Choroid plexus epithelial cell (primary cell): ENCODE results near the gene TSC22D2.

Source experiments
- DNase-seq: peaks from one replicate; pipeline ENCODE4 v3.0.0-alpha.2; 2010; ENCODE audit warnings: low read depth
- H3K4me3 ChIP-seq: 2 replicates; pipeline ENCODE4 v1.5.1; 2011; ENCODE audit warnings: low read depth, mild to moderate bottlenecking, control low read depth, low read length, moderate library complexity
- CTCF ChIP-seq: conservative IDR thresholded peaks from 2 replicates; pipeline ENCODE4 v1.5.1; 2011; ENCODE audit warnings: low read depth, mild to moderate bottlenecking, control low read depth, inconsistent platforms, low read length, moderate library complexity

Gene TSC22D2

DNA sequence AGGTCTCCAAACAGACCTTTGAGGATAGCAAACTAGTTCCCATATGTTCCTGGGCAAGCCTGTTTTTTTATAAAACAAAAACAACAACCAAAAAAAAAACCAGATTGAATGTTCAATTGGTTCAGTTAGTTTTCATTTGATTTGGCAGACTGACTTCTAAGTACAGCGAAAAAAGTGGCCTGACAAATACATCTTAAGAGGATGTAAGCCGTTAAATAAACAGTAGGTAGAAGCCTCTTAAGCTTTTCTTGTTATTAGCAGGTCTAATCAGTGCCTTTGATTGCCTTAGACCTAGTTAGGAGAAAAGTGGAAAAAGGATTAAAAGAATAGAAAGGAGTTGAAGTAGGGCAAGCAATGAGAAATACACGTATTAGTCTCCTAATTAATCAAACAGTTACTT, 13.2 kb downstream of the TSC22D2 start:
- H3K4me3 ChIP-seq = no peak overlapping the region
- TF ChIP-seq CTCF = no peak
- no peak for DNase-seq

DNA sequence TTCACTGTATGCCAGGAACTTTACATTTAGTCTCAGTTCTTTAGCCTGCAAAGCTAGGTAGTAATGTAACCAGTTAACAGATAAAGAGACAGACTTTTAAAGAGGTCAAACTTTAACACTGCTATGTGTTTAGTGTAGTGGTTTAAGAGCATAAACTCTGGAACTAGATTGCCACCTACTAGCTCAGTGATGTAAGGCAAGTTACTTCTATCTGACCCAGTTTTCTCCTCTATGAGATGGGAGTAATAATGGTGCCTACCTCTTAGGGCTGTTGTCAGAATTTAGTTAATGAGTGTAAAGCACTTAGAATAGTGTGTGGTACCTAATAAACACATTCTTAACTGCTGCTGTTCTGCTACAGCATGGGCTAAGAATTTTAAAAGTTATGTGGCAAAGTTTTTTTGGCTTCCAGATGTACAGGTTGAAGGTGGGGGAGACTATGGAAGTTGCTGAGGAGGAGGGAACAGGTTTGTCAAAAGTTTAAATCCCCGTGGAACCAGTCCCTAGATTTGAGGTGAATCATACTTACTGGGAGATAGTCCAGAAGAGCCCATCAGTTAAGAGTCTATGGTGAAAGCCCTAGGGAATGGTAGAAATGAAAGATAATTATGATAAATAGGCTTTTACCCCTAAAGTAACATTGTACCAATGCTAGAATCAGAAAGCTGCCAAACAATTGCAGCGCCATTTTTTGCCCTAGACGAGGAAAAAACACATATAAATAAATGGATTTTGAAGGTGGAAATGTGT, 13.9 kb downstream of the TSC22D2 start:
- peak; percentile 41 for DNase-seq
- H3K4me3 ChIP-seq = no peak overlapping the region
- TF ChIP-seq CTCF = no peak

DNA sequence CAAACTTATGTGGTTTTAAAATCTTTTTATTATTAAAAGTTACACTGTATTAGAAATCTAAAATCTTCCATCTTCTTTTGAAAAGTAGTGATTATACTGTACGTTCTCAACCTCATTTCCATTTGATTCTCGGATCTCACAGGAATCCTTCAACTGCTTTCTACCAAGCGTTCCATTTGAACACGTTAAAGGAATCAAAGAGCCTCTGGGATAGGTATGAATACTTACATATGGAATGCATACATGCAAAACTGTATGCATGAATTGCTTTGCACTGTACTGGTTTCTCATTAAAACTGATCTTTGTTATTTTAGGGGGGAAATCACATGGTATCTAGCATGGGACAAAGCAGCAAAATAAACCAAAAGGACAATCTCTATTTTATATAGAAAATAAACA, 14.8 kb downstream of the TSC22D2 start:
- TF ChIP-seq CTCF = no peak
- H3K4me3 ChIP-seq = no peak overlapping the region
- DNase-seq = no peak

DNA sequence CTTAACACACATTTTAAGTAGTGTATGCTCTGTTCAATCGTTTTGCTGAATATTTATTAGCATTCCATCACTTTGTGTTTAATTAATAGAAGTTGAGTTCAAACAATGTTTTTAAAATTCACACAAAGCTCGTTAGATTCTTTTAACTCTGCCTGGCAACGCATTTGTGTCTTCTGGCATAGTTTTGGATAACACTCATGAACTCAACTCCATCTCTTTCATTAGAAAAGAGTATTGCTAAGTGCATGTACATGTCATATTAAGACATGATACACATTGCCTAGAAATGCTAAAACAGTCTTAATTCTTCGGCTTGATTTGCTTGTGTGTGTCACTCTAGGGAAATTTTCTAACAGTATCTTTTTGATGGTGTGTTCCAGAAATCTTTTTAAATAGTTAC, 15.7 kb downstream of the TSC22D2 start:
- no peak for TF ChIP-seq CTCF
- H3K4me3 ChIP-seq = no peak overlapping the region
- no peak for DNase-seq

- DNase-seq = no peak
- no peak for TF ChIP-seq CTCF
- H3K4me3 ChIP-seq = no peak overlapping the region
Measured at GRCh38 chr3:150426292-150426691, 18.2 kb downstream of the TSC22D2 start.

- no peak for DNase-seq
Measured at GRCh38 chr3:150428562-150428961, 20.5 kb downstream of the TSC22D2 start.

More at GRCh38 chr3:150428562-150428961, 20.5 kb downstream of the TSC22D2 start:
- no peak overlapping the region for H3K4me3 ChIP-seq
- no peak for TF ChIP-seq CTCF
